Dermis microvascular lymphatic vessel endothelial cell (primary cell): Measurements from ENCODE around the gene SF3B5. TPM values are rescaled to one million over a fixed set of nuclear protein-coding genes. Genes with fewer than 3 reads are reported as not detected.
A peak's percentile ranks its signal among the peaks of the same experiment; 100 is the strongest.
"Not testable (repeated sequence)": the region's sequence is repeated elsewhere in the genome, so short reads cannot be mapped to it uniquely, and the experiment has no call there.

Experiments used
- DNase-seq, 2 donors: peaks; one replicate each; pipeline versions ENCODE4 v3.0.0 to v3.0.0-alpha.2; 2010; ENCODE audit warnings: low read depth in 2 of 2
- total RNA-seq: library from RNA; depleted of rRNA; stranded (reverse); fragments of >200 nt; gene quantifications from 2 replicates; pipeline ENCODE4 v1.2.1, GENCODE V29; 2014

Gene SF3B5
- total RNA-seq, 1 donor from 2014 or later: 90.9 TPM

DNA sequence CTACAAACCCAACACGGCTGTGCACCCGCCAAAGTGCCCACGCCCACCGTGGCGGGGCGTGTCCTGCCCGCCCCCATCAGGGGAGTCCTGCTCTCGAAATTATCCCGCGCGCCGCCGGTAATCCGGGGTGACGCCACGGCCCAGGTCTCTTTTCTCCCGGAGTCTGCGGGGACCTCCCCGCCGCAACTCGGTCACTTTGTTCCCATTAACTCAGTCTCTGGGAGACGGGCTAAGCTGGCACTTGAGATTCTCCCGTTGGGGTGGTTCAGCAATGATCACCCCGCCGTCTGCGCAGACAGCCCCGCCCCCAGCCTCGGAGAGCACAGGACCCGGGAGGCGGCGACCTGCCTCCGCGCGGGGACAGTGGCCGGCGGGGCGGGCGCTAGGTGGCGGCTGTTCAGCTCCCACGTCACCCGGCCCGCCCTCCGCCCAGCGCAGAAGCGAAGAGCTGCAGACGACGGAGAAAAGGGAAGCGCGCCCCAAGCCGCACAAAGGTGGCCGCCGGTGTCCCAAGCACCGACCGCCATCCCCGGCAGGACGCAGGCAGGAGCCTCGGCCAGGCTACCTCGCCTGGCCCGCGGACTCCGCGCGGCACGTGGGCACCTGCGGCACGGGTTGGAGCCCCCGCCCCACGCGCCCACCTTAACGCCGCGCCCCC, 31.5 kb downstream of the SF3B5 start:
- DNase-seq: peak; percentile 5 to 53

DNA sequence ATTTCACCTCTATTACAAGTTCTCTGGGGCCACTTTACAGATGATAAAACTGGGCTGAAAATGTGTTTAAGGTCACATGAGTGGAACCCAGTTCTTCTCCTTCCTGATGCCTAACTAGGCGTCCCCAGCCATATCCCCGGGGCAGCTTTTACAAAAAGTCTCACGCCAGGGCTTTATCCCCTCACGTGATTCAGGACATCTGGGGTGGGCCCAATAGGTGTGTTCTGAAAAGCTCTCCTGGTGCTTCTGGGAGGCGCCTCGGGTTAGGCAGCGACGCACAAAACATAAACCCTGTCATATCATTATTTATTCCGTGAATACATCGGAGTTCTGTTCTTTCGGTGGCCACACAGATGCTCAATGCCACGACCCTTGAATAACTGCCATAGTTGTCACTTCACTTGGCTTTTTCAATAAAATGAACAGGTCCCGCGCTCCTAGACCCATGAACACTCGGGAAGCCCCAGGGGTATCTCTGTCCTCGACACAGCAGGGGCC, 32.1 kb downstream of the SF3B5 start:
- DNase-seq: no peak

DNA sequence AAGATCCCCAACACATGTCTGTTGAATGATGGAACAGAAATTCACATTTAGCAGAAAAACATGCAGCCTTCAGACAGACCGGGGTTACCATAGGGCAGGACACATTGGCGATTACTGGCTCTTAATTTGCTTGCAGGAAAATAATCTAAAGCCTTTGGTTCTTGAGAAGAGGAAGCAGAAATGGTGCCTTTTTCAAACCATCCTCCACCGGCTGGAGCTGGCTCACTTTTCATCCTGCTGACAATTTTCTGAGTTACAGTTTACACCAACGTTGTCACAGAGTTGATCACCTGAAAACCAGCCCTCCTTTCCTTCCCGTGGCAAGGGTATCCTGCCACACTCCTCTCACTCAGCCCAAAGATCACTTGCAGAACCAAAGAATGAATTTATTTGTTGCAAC, 32.6 kb downstream of the SF3B5 start:
- no peak for DNase-seq

DNA sequence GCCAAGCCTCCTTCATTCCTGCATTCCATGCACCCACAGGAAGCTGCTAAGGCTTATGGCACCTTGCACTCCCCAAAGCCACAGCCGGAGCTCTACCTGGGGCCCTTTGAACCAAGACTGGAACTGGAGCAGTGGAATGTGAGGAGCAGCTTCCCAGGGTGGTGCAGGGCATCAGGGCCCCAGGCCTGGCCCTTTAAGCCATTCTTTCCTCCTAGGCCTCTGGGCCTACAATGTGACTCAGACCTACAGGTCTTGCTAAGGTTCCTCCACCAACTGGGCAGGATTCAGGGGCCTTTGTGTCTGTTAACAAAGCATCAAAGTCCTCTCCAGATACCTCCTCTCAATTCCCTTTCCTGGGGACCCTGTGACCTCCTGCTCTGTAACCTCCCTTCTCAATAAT, 36.2 kb downstream of the SF3B5 start:
- DNase-seq: no peak

DNA sequence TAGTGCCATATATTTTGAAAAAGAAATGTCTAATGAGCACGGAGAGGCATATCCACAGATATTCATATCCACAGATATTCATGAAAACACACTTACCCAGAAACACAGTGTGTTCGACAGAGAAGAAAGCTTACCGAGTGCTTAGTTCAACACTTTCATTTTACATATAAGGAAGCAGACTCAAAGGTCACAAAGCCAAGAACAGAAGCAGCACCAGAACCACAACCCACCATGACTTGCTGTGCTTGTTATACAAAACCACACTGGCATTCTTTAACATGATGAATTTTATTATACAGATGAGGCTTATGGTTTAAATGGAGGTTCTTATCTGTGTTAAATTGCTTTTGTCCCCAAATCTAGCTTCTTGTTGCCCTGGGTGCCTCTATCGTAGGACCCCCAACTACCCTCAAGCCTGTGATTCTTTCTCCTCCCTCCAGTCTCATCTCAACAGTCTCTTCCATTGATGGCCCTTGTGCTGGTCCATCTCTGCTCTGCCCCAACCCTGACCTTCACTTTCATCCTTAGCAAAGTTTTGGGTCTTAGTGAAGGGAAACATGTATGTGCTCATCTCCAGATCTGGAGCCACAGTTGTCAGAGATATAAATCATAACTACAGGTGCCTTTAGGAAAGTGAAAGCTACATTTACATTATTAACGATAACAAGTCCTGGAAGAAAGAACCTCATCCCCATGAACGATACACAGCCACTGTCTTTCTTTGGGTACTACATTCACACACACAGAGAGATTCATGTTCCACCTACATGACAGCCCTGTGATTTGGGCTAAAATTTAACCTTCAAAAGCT, 40.0 kb downstream of the SF3B5 start:
- DNase-seq: no peak

DNA sequence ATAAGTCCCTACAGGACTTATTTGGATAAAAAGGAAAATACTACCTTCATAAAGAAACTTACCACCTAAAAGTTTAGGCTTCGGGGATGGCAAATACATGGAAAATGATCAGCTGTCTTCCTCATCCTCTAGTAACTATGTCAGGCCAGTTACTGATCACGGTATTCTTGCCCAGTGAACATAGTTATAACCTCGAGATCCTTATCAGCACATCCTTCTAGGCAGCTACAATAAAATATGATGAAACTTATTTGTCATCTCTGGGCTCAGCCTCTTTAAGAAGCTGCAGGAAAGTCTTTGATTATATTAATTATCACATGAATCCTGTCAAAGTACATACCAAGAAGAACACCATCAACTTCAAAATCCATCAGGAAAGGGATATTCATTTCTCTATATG, 41.8 kb downstream of the SF3B5 start:
- no peak for DNase-seq

DNA sequence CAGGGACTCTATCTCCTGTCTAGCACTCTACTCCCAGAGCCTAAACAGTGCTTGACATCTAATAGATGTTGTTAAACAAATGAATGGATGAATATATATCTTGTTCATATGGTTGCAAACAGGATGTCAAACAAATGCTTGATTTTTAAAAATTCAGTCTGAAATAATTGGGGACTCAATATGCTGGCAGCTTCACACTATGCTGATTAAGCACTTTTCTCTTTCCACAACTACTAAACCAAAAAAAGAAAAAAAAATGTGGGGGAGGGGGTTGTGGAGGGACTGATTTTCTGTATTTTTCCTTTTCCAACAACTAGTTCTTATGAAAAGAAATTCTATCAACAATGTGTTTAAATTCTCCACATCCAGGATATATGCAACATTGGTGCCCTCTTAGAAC, 42.9 kb downstream of the SF3B5 start:
- no peak for DNase-seq

DNA sequence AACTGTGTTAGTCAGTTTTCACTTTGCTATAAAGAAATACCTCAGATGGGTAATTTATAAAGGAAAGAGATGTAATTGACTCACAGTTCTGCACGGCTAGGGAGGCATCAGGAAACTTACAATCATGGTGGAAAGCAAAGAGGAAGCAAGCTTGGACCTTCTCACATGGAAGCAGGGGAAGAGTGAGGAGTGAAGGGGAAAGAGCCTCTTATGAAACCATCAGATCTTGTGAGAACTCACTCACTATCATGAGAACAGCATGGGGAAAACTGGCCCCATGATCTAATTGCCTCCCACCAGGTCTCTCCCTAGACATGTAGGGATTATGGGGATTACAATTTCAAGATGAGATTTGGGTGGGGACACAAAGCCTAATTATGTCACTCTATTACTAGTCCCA, 46.0 kb downstream of the SF3B5 start:
- DNase-seq: no peak

DNA sequence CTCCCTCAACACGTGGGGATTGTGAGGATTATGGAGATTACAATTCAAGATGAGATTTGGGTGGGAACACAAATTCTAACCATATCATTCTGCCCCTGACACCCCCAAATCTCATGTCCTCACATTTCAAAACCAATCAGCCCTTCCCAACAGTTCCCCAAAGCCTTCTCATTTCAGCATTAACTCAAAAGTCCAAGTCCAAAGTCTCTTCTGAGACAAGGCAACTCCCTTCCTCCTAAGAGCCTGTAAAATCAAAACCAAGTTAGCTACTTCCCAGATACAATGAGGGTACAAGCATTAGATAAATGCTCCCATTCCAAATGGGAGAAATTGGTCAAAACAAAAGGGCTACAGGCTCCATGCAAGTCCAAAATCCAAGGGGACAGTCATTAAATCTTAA, 47.7 kb downstream of the SF3B5 start:
- no peak for DNase-seq

DNA sequence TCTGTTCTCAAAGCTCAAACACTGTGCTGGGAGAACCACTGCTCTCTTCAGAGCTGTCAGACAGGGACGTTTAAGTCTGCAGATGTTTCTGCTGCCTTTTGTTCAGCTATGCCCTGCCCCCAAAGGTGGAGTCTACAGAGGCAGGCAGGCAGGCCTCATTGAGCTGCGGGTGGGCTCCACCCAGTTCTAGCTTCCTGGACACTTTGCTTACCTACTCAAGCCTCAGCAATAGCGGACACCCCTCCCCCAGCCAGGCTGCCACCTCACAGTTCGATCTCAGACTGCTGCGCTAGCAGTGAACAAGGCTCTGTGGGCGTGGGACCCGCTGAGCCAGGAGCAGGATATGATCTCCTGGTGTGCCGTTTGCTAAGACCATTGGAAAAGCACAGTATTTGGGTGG, 48.7 kb downstream of the SF3B5 start:
- DNase-seq: not testable (repeated sequence)

DNA sequence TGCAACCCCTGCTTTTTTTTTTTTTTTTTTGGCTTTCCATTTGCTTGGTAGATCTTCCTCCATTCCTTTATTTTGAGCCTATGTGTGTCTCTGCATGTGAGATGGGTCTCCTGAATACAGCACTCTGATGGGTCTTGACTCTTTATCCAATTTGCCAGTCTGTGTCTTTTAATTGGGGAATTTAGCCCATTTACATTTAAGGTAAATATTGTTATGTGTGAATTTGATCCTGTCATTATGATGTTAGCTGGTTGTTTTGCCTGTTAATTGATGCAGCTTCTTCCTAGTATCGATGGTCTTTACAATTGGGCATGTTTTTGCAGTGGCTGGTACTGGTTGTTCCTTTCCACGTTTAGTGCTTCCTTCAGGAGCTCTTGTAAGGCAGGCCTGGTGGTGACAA, 50.4 kb downstream of the SF3B5 start:
- DNase-seq: not testable (repeated sequence)

Other genes starting within 250 kb of the SF3B5 start
- not detected in 2 replicates for gene ZC2HC1B, start 231.1 kb downstream of the SF3B5 start, total RNA-seq
- gene PLAGL1, start 87.3 kb downstream of the SF3B5 start, total RNA-seq: 3.0 and 8.0 TPM in 2 replicates
- 13.0 and 21.1 TPM in 2 replicates for gene STX11, start 54.9 kb upstream of the SF3B5 start, total RNA-seq
- gene UTRN, start 189.8 kb upstream of the SF3B5 start, total RNA-seq: 500 and 675 TPM in 2 replicates